Omental fat pad (tissue), 4 donors: ENCODE data around the gene MEOX1. TPM values are rescaled to one million over a fixed set of nuclear protein-coding genes. Genes with fewer than 3 reads are reported as not detected.
"Not testable (repeated sequence)": the region's sequence is repeated elsewhere in the genome, so short reads cannot be mapped to it uniquely, and the experiment has no call there.

Source experiments
- ATAC-seq: fragments of 150-250 bp; one replicate; pipeline ENCODE4 v1.9.1; 2016; ENCODE audit warnings: mild to moderate bottlenecking, moderate library complexity; ENCODE audit not compliant: low FRiP score
- DNase-seq: peaks from one replicate; pipeline ENCODE4 v3.0.0-alpha.2; 2019; ENCODE audit warnings: low spot score
- total RNA-seq, 4 donors: library from RNA; depleted of rRNA; stranded (reverse); fragments of >200 nt; gene quantifications; one replicate each; pipeline ENCODE4 v1.1.0, GENCODE V29; 2016
- TF ChIP-seq, protein P1 (sequence below), 3 donors: fragments of 450-650 bp; IDR thresholded peaks; one replicate each; pipeline ENCODE4 v1.5.1; 2016 to 2017; ENCODE audit warnings: antibody characterized with exemption in 3 of 3, mild to moderate bottlenecking in 3 of 3, moderate library complexity in 2 of 3

The MEOX1 gene
- total RNA-seq, 4 donors from 2014 or later, result 5.6 to 56.6 (median 11.1) TPM

DNA sequence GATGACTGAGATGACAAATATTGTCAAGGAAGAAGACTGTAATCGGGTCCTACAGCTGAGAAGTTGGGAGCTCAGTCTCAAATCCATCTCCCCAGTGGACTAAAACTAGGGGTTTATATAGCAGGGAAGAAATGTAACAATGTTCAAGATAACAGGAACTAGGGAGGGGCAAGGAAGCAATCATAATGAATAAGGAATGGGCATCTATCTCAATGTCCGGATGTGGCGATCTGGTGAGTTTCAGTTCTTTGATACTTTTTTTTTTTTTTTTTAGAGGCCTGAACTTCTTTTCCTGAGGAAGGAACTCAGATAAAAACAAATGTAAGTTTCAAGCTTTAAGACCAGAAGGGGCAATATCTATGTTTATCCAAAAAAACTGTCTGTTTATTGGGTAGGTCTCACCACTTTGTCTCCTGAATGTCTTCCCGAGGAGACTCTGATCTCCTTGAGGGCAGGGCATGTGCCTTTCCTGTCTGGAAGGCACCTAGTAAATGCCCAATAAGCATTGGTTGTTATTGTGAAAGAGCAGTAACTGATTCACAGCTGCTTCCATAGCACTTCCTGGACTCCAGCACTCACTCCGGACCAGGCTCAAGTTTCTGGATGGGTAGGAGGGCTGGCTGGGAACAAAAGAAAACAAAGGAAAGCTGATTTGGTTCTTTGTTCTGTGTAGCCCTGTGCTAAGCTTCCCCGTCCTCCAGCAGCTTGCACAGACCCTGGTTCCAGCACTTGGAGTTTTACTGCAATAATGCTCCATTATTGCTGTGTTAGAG lies 51.9 kb downstream of the MEOX1 start:
- TF ChIP-seq, protein P1, sequence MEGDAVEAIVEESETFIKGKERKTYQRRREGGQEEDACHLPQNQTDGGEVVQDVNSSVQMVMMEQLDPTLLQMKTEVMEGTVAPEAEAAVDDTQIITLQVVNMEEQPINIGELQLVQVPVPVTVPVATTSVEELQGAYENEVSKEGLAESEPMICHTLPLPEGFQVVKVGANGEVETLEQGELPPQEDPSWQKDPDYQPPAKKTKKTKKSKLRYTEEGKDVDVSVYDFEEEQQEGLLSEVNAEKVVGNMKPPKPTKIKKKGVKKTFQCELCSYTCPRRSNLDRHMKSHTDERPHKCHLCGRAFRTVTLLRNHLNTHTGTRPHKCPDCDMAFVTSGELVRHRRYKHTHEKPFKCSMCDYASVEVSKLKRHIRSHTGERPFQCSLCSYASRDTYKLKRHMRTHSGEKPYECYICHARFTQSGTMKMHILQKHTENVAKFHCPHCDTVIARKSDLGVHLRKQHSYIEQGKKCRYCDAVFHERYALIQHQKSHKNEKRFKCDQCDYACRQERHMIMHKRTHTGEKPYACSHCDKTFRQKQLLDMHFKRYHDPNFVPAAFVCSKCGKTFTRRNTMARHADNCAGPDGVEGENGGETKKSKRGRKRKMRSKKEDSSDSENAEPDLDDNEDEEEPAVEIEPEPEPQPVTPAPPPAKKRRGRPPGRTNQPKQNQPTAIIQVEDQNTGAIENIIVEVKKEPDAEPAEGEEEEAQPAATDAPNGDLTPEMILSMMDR (IDR thresholded peaks at IDR 0.05), result no peak
- DNase-seq (no peak), ATAC-seq (no peak)

- DNase-seq, result no peak
- TF ChIP-seq, protein P1 (IDR thresholded peaks at IDR 0.05), result no peak
- ATAC-seq, result no peak
Measured at GRCh38 chr17:43608313-43608712, 53.4 kb downstream of the MEOX1 start.

DNA sequence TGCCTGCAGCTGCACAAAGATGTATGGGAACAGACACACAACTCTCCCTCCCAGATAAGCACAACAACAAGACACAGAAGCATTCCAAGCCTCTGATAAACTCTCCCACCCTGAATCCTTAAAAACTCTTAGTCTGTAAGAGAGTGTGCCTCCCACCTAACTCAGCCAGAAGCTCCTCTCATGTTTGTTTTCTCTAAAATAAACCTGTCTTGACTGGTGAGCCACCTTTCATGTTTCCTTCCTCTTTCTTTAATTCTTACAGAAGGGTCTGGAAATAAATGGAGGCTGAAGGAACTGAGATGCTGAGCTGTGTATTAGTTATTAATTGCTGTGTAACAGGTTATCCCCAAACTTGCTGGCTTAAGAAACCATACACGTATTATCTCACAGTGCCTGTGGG lies 57.2 kb downstream of the MEOX1 start:
- ATAC-seq (no peak), DNase-seq (no peak)
- TF ChIP-seq, protein P1 (IDR thresholded peaks at IDR 0.05), result no peak

- DNase-seq, result no peak
- no peak for ATAC-seq
- TF ChIP-seq, protein P1 (IDR thresholded peaks at IDR 0.05), result no peak
Measured at GRCh38 chr17:43603321-43603720, 58.4 kb downstream of the MEOX1 start.

DNA sequence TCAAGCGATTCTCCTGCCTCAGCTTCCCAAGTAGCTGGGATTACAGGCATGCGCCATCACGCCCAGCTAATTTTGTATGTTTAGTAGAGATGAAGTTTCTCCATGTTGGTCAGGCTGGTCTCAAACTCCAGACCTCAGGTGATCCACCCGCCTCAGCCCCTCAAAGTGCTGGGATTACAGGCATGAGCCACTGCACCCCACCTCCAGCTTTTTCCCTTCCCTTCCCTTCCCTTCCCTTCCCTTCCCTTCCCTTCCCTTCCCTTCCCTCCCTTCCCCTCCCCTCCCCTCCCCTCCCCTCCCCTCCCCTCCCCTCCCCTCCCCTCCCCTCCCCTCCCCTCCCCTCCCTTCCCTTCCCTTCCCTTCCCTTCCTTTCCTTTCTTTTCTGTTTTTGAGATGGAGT lies 59.2 kb downstream of the MEOX1 start:
- ATAC-seq, DNase-seq: not testable (repeated sequence)

- DNase-seq, result no peak
- TF ChIP-seq, protein P1 (IDR thresholded peaks at IDR 0.05), result no peak
- no peak for ATAC-seq
Measured at GRCh38 chr17:43601280-43602039, 60.3 kb downstream of the MEOX1 start.

- ATAC-seq (peak; percentile 54), DNase-seq (no peak)
- TF ChIP-seq, protein P1 (IDR thresholded peaks at IDR 0.05), result no peak
Measured at GRCh38 chr17:43599835-43600234, 61.9 kb downstream of the MEOX1 start.
